IPS-NIHi7 (cell line): ENCODE data around the gene USP17L20.
"Not testable (repeated sequence)": the region's sequence is repeated elsewhere in the genome, so short reads cannot be mapped to it uniquely, and the experiment has no call there.

Source experiments
- DNase-seq: peaks from one replicate; pipeline ENCODE4 v3.0.0; 2012; ENCODE audit warnings: mixed read lengths; ENCODE audit errors: extremely low spot score

USP17L20 gene, protein sequence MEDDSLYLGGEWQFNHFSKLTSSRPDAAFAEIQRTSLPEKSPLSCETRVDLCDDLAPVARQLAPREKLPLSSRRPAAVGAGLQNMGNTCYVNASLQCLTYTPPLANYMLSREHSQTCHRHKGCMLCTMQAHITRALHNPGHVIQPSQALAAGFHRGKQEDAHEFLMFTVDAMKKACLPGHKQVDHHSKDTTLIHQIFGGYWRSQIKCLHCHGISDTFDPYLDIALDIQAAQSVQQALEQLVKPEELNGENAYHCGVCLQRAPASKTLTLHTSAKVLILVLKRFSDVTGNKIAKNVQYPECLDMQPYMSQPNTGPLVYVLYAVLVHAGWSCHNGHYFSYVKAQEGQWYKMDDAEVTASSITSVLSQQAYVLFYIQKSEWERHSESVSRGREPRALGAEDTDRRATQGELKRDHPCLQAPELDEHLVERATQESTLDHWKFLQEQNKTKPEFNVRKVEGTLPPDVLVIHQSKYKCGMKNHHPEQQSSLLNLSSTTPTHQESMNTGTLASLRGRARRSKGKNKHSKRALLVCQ

DNA sequence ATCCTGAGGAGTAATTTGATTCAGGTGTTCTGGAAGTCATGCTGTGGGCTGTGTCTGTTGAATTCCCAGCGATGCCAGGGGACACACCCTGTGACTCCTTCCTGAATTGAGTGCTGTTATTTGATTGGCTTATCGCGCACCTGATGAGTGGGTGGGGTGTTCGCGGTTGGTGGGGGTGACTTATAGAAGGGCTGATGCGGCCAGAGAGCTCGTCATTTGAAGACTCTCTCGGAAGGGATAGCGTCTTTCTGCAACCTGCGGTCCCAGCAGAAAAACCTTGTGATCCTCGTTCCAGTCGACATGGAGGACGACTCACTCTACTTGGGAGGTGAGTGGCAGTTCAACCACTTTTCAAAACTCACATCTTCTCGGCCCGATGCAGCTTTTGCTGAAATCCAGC, at the start of gene USP17L20:
USP17L20 (plus strand) TSS at position 301 of the 400 bp plus-strand sequence; CDS start at position 301, 0 bp downstream.
- DNase-seq, result not testable (repeated sequence)

DNA sequence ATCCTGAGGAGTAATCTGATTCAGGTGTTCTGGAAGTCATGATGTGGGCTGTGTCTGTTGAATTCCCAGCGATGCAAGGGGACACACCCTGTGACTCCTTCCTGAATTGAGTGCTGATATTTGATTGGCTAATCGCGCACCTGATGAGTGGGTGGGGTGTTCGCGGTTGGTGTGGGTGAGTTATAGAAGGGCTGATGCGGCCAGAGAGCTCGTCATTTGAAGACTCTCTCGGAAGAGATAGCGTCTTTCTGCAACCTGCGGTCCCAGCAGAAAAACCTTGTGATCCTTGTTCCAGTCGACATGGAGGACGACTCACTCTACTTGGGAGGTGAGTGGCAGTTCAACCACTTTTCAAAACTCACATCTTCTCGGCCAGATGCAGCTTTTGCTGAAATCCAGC, 47.6 kb upstream of the USP17L20 start, which contains the start of gene USP17L10:
USP17L10 (plus strand) TSS at position 301 of the 400 bp plus-strand sequence; CDS start at position 301, 0 bp downstream.
- DNase-seq, result not testable (repeated sequence)

DNA sequence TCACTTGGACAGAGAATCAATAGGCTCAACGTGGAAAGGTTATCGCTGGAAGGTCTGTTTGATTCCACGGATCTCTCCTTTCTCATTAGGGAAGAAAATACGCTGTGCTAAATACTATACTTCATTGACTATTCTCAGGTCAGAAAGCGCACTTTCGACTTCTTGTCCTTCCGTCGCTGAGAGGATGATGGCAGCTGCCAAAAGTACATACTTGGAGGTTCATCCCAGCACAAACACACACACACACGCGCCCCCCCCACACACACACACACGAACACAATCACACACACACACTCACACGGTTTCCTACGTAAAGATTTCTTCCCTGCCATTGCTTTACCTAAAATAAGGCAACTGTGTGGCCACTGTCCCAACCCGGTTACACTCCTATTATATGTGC, 43.2 kb upstream of the USP17L20 start:
- not testable (repeated sequence) for DNase-seq

DNA sequence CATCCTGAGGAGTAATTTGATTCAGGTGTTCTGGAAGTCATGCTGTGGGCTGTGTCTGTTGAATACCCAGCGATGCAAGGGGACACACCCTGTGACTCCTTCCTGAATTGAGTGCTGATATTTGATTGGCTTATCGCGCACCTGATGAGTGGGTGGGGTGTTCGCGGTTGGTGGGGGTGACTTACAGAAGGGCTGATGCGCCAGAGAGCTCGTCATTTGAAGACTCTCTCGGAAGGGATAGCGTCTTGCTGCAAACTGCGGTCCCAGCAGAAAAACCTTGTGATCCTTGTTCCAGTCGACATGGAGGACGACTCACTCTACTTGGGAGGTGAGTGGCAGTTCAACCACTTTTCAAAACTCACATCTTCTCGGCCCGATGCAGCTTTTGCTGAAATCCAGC, 42.8 kb upstream of the USP17L20 start, which contains the start of gene USP17L11:
USP17L11 (plus strand) TSS at position 301 of the 400 bp plus-strand sequence; CDS start at position 301, 0 bp downstream.
- not testable (repeated sequence) for DNase-seq

DNA sequence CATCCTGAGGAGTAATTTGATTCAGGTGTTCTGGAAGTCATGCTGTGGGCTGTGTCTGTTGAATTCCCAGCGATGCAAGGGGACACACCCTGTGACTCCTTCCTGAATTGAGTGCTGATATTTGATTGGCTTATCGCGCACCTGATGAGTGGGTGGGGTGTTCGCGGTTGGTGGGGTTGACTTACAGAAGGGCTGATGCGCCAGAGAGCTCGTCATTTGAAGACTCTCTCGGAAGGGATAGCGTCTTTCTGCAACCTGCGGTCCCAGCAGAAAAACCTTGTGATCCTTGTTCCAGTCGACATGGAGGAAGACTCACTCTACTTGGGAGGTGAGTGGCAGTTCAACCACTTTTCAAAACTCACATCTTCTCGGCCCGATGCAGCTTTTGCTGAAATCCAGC, 38.1 kb upstream of the USP17L20 start, which contains the start of gene USP17L12:
USP17L12 (plus strand) TSS at position 301 of the 400 bp plus-strand sequence; CDS start at position 301, 0 bp downstream.
- DNase-seq, result not testable (repeated sequence)

DNA sequence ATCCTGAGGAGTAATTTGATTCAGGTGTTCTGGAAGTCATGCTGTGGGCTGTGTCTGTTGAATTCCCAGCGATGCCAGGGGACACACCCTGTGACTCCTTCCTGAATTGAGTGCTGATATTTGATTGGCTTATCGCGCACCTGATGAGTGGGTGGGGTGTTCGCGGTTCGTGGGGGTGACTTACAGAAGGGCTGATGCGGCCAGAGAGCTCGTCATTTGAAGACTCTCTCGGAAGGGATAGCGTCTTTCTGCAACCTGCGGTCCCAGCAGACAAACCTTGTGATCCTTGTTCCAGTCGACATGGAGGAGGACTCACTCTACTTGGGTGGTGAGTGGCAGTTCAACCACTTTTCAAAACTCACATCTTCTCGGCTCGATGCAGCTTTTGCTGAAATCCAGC, 33.3 kb upstream of the USP17L20 start, which contains the start of gene USP17L13:
USP17L13 (plus strand) TSS at position 301 of the 400 bp plus-strand sequence; CDS start at position 301, 0 bp downstream.
- not testable (repeated sequence) for DNase-seq

DNA sequence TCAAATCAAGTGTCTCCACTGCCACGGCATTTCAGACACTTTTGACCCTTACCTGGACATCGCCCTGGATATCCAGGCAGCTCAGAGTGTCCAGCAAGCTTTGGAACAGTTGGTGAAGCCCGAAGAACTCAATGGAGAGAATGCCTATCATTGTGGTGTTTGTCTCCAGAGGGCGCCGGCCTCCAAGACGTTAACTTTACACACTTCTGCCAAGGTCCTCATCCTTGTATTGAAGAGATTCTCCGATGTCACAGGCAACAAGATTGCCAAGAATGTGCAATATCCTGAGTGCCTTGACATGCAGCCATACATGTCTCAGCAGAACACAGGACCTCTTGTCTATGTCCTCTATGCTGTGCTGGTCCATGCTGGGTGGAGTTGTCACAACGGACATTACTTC, 27.7 kb upstream of the USP17L20 start:
- DNase-seq, result not testable (repeated sequence)

DNA sequence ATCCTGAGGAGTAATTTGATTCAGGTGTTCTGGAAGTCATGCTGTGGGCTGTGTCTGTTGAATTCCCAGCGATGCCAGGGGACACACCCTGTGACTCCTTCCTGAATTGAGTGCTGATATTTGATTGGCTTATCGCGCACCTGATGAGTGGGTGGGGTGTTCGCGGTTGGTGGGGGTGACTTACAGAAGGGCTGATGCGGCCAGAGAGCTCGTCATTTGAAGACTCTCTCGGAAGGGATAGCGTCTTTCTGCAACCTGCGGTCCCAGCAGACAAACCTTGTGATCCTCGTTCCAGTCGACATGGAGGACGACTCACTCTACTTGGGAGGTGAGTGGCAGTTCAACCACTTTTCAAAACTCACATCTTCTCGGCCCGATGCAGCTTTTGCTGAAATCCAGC, 23.8 kb upstream of the USP17L20 start, which contains the start of gene USP17L15:
USP17L15 (plus strand) TSS at position 301 of the 400 bp plus-strand sequence; CDS start at position 301, 0 bp downstream.
- not testable (repeated sequence) for DNase-seq

DNA sequence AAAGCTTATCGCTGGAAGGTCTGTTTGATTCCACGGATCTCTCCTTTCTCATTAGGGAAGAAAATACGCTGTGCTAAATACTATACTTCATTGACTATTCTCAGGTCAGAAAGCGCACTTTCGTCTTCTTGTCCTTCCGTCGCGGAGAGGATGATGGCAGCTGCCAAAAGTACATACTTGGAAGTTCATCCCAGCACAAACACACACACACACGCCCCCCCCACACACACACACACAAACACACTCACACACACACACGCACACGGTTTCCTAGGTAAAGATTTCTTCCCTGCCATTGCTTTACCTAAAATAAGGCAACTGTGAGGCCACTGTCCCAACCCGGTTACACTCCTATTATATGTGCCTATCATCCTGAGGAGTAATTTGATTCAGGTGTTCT, 19.5 kb upstream of the USP17L20 start:
- DNase-seq, result not testable (repeated sequence)

DNA sequence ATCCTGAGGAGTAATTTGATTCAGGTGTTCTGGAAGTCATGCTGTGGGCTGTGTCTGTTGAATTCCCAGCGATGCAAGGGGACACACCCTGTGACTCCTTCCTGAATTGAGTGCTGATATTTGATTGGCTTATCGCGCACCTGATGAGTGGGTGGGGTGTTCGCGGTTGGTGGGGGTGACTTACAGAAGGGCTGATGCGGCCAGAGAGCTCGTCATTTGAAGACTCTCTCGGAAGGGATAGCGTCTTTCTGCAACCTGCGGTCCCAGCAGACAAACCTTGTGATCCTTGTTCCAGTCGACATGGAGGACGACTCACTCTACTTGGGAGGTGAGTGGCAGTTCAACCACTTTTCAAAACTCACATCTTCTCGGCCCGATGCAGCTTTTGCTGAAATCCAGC, 14.3 kb upstream of the USP17L20 start, which contains the start of gene USP17L17:
USP17L17 (plus strand) TSS at position 301 of the 400 bp plus-strand sequence; CDS start at position 301, 0 bp downstream.
- not testable (repeated sequence) for DNase-seq

DNA sequence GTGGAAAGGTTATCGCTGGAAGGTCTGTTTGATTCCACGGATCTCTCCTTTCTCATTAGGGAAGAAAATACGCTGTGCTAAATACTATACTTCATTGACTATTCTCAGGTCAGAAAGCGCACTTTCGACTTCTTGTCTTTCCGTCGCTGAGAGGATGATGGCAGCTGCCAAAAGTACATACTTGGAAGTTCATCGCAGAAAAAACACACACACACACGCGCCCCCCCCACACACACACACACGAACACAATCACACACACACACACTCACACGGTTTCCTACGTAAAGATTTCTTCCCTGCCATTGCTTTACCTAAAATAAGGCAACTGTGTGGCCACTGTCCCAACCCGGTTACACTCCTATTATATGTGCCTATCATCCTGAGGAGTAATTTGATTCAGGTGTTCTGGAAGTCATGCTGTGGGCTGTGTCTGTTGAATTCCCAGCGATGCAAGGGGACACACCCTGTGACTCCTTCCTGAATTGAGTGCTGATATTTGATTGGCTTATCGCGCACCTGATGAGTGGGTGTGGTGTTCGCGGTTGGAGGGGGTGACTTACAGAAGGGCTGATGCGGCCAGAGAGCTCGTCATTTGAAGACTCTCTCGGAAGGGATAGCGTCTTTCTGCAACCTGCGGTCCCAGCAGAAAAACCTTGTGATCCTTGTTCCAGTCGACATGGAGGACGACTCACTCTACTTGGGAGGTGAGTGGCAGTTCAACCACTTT, 9.8 kb upstream of the USP17L20 start, which contains the start of gene USP17L18:
USP17L18 (plus strand) TSS at position 678 of the 728 bp plus-strand sequence; CDS start at position 678, 0 bp downstream.
- not testable (repeated sequence) for DNase-seq

DNA sequence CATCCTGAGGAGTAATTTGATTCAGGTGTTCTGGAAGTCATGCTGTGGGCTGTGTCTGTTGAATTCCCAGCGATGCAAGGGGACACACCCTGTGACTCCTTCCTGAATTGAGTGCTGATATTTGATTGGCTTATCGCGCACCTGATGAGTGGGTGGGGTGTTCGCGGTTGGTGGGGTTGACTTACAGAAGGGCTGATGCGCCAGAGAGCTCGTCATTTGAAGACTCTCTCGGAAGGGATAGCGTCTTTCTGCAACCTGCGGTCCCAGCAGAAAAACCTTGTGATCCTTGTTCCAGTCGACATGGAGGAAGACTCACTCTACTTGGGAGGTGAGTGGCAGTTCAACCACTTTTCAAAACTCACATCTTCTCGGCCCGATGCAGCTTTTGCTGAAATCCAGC, 4.8 kb upstream of the USP17L20 start, which contains the start of gene USP17L19:
USP17L19 (plus strand) TSS at position 301 of the 400 bp plus-strand sequence; CDS start at position 301, 0 bp downstream.
- DNase-seq, result not testable (repeated sequence)

DNA sequence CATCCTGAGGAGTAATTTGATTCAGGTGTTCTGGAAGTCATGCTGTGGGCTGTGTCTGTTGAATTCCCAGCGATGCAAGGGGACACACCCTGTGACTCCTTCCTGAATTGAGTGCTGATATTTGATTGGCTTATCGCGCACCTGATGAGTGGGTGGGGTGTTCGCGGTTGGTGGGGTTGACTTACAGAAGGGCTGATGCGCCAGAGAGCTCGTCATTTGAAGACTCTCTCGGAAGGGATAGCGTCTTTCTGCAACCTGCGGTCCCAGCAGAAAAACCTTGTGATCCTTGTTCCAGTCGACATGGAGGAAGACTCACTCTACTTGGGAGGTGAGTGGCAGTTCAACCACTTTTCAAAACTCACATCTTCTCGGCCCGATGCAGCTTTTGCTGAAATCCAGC, 4.6 kb downstream of the USP17L20 start, which contains the start of gene USP17L21:
USP17L21 (plus strand) TSS at position 301 of the 400 bp plus-strand sequence; CDS start at position 301, 0 bp downstream.
- DNase-seq, result not testable (repeated sequence)

DNA sequence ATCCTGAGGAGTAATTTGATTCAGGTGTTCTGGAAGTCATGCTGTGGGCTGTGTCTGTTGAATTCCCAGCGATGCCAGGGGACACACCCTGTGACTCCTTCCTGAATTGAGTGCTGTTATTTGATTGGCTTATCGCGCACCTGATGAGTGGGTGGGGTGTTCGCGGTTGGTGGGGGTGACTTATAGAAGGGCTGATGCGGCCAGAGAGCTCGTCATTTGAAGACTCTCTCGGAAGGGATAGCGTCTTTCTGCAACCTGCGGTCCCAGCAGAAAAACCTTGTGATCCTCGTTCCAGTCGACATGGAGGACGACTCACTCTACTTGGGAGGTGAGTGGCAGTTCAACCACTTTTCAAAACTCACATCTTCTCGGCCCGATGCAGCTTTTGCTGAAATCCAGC, 9.4 kb downstream of the USP17L20 start, which contains the start of gene USP17L22:
USP17L22 (plus strand) TSS at position 301 of the 400 bp plus-strand sequence; CDS start at position 301, 0 bp downstream.
- not testable (repeated sequence) for DNase-seq

DNA sequence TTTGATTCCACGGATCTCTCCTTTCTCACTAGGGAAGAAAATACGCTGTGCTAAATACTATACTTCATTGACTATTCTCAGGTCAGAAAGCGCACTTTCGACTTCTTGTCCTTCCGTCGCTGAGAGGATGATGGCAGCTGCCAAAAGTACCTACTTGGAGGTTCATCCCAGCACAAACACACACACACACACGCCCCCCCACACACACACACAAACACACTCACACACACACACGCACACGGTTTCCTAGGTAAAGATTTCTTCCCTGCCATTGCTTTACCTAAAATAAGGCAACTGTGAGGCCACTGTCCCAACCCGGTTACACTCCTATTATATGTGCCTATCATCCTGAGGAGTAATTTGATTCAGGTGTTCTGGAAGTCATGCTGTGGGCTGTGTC, 13.8 kb downstream of the USP17L20 start:
- DNase-seq, result not testable (repeated sequence)
